Smooth muscle cell (in vitro differentiated cells): Measurements from ENCODE around the gene SLX4IP. TPM values are rescaled to one million over a fixed set of nuclear protein-coding genes. Genes with fewer than 3 reads are reported as not detected.

Experiments used
- DNase-seq: peaks from one replicate; lab custom pipeline; 2025; ENCODE audit not compliant: unreplicated experiment; lab: John Stamatoyannopoulos, UW
- H2AFZ ChIP-seq: fragments of 200-600 bp; sonication (generic); 2 replicates; pipeline ENCODE4 v1.6.0; 2016; ENCODE audit warnings: antibody characterized with exemption, low read depth, mild to moderate bottlenecking
- H3F3A ChIP-seq: fragments of 200-600 bp; sonication (generic); 2 replicates; pipeline ENCODE4 v1.6.0; 2017; ENCODE audit warnings: antibody characterized with exemption, low read depth
- H3K27ac ChIP-seq: fragments of 200-600 bp; sonication (generic); 2 replicates; pipeline ENCODE4 v1.5.1; 2016; ENCODE audit warnings: low read depth, mild to moderate bottlenecking
- H3K27me3 ChIP-seq: fragments of 200-600 bp; sonication (generic); 2 replicates; pipeline ENCODE4 v1.6.1; 2016; ENCODE audit warnings: low read depth, mild to moderate bottlenecking
- H3K36me3 ChIP-seq: fragments of 200-600 bp; sonication (generic); 2 replicates; pipeline ENCODE4 v1.5.1; 2016; ENCODE audit warnings: low read depth
- H3K4me1 ChIP-seq: fragments of 200-600 bp; sonication (generic); 2 replicates; pipeline ENCODE4 v1.5.1; 2016; ENCODE audit warnings: low read depth
- H3K4me2 ChIP-seq: fragments of 200-600 bp; sonication (generic); 2 replicates; pipeline ENCODE4 v1.6.0; 2016; ENCODE audit warnings: mild to moderate bottlenecking
- H3K4me3 ChIP-seq: fragments of 200-600 bp; sonication (generic); 2 replicates; pipeline ENCODE4 v1.5.1; 2016; ENCODE audit warnings: mild to moderate bottlenecking
- H3K79me2 ChIP-seq: fragments of 200-600 bp; sonication (generic); 2 replicates; pipeline ENCODE4 v1.6.0; 2016; ENCODE audit warnings: low read depth, mild to moderate bottlenecking
- H3K9ac ChIP-seq: fragments of 200-600 bp; sonication (generic); 2 replicates; pipeline ENCODE4 v1.6.0; 2016; ENCODE audit warnings: low read depth
- H3K9me3 ChIP-seq: fragments of 200-600 bp; sonication (generic); replicated peaks from 2 replicates; pipeline ENCODE4 v1.5.1; 2016; ENCODE audit warnings: low read depth
- H4K20me1 ChIP-seq: fragments of 200-600 bp; sonication (generic); 2 replicates; pipeline ENCODE4 v1.6.0; 2016; ENCODE audit warnings: low read depth
- CTCF ChIP-seq: fragments of 200-600 bp; sonication (generic); IDR thresholded peaks from 2 replicates; pipeline ENCODE4 v1.5.1; 2017; ENCODE audit warnings: borderline replicate concordance, mild to moderate bottlenecking, antibody characterized with exemption; ENCODE audit not compliant: insufficient read depth, poor library complexity, severe bottlenecking
- WGBS: methylation state at CpG from one replicate; pipeline ENCODE4 v1.1.7; 2016; ENCODE audit warnings: low lambda C conversion rate; 5-methylcytosine and 5-hydroxymethylcytosine counted together
- polyA plus RNA-seq: library from polyadenylated mRNA; unstranded; fragments of >200 nt; fragmentation: Nextera tagmentation; extraction: Ambion mirVana; gene quantifications from 2 replicates; pipeline ENCODE4 v1.2.1, GENCODE V29; 2016
- total RNA-seq: library from RNA; depleted of rRNA; stranded (reverse); fragments of >200 nt; gene quantifications from 2 replicates; pipeline ENCODE4 v1.2.3, GENCODE V29; 2014

The SLX4IP gene
- total and polyA plus RNA-seq, 2 experiments from 2014 or later, result 1.2 to 6.2 TPM

- peaks cover under 1% of the 10 kb centered on the region for H3K79me2 ChIP-seq
- H3K9me3 ChIP-seq, result no peaks in the 10 kb centered on the region
- H3K27me3 ChIP-seq, result no peaks in the 10 kb centered on the region
- H3K36me3 ChIP-seq, result no peaks in the 10 kb centered on the region
- H4K20me1 ChIP-seq, result no peaks in the 10 kb centered on the region
- H2AFZ ChIP-seq, result no peak overlapping the region
- no peak overlapping the region for H3K9ac ChIP-seq
- H3K4me2 ChIP-seq, result no peak overlapping the region
- 85% methylated on average over 7 of the region's 7 CpGs for WGBS
- no peak for TF ChIP-seq CTCF
- DNase-seq, result no peak
- no peaks in the 10 kb centered on the region for H3F3A ChIP-seq
- H3K4me3 ChIP-seq, result no peak overlapping the region
- peaks cover 28% of the 10 kb centered on the region for H3K4me1 ChIP-seq
- H3K27ac ChIP-seq, result no peak overlapping the region
Observed at GRCh38 chr20:10487142-10488136, 52.3 kb downstream of the SLX4IP start.

- peaks cover 8% of the 10 kb centered on the region for H3K79me2 ChIP-seq
- no peak overlapping the region for H3K9ac ChIP-seq
- no peak overlapping the region for H3K4me2 ChIP-seq
- H3K36me3 ChIP-seq, result no peaks in the 10 kb centered on the region
- no peak for DNase-seq
- H3K9me3 ChIP-seq, result no peaks in the 10 kb centered on the region
- TF ChIP-seq CTCF, result no peak
- H3K27ac ChIP-seq, result no peak overlapping the region
- WGBS, result 71% methylated on average over 1 of the region's 1 CpG
- no peak overlapping the region for H2AFZ ChIP-seq
- H3K27me3 ChIP-seq, result no peaks in the 10 kb centered on the region
- no peaks in the 10 kb centered on the region for H3F3A ChIP-seq
- H3K4me3 ChIP-seq, result no peak overlapping the region
- no peaks in the 10 kb centered on the region for H4K20me1 ChIP-seq
- H3K4me1 ChIP-seq, result peaks cover 28% of the 10 kb centered on the region
Observed at GRCh38 chr20:10488534-10488933, 53.4 kb downstream of the SLX4IP start.

GRCh38 chr20:10489853-10490252 lies 54.7 kb downstream of the SLX4IP start:
- Histone ChIP-seq H3K79me2 (peaks cover 8% of the 10 kb centered on the region), H3K27me3 (no peaks in the 10 kb centered on the region), H3F3A (no peaks in the 10 kb centered on the region), H3K9ac (no peak overlapping the region), H2AFZ (no peak overlapping the region), H3K9me3 (no peaks in the 10 kb centered on the region), H3K27ac (no peak overlapping the region), H3K4me1 (peaks cover 28% of the 10 kb centered on the region), H4K20me1 (no peaks in the 10 kb centered on the region), H3K4me3 (no peak overlapping the region), H3K36me3 (no peaks in the 10 kb centered on the region), H3K4me2 (no peak overlapping the region)
- TF ChIP-seq CTCF, result no peak
- DNase-seq, result no peak
- 46% methylated on average over 1 of the region's 1 CpG for WGBS
